MCF 10A (cell line): ENCODE measurements around the gene IRF6. TPM values are rescaled to one million over a fixed set of nuclear protein-coding genes. Genes with fewer than 3 reads are reported as not detected.

Source experiments
- BruUV-seq: library from RNA; stranded (reverse); fragments of 400-500 nt; replicated peaks from 2 replicates; lab custom pipeline; 2021; lab: Mats Ljungman, UMichigan
- CTCF ChIA-PET: fragments of 300-600 bp; sonication (Branson Sonifier 250); formaldehyde crosslinking; extraction: SDS; loops from one replicate; lab custom pipeline; 2021; ENCODE audit warnings: antibody characterized with exemption, inconsistent platforms; lab: Yijun Ruan, JAX
- POLR2A ChIA-PET: fragments of 300-600, 350-650 bp; sonication (Branson Sonifier 250); formaldehyde crosslinking; extraction: SDS; loops from one replicate; lab custom pipeline; 2020; ENCODE audit warnings: antibody characterized with exemption, inconsistent platforms; lab: Yijun Ruan, JAX
- DNase-seq: peaks from one replicate; pipeline ENCODE4 v3.0.0-alpha.2; 2018; ENCODE audit not compliant: unreplicated experiment
- H3K27ac Mint-ChIP-seq: one replicate; pipeline ENCODE4 v1.8.0; 2022; ENCODE audit warnings: mild to moderate bottlenecking, low read depth, mixed read lengths; ENCODE audit not compliant: unreplicated experiment
- H3K27me3 Mint-ChIP-seq: one replicate; pipeline ENCODE4 v1.8.0; 2022; ENCODE audit warnings: mixed read lengths; ENCODE audit not compliant: insufficient read depth, unreplicated experiment
- H3K36me3 Mint-ChIP-seq: one replicate; pipeline ENCODE4 v1.8.0; 2022; ENCODE audit warnings: mild to moderate bottlenecking, moderate library complexity, mixed read lengths; ENCODE audit not compliant: insufficient read depth, unreplicated experiment
- H3K4me1 Mint-ChIP-seq: one replicate; pipeline ENCODE4 v1.8.0; 2022; ENCODE audit warnings: mixed read lengths; ENCODE audit not compliant: insufficient read depth, unreplicated experiment
- H3K4me3 Mint-ChIP-seq: one replicate; pipeline ENCODE4 v1.8.0; 2022; ENCODE audit warnings: mild to moderate bottlenecking, moderate library complexity, mixed read lengths; ENCODE audit not compliant: unreplicated experiment
- H3K9me3 Mint-ChIP-seq: one replicate; pipeline ENCODE4 v1.8.0; 2022; ENCODE audit warnings: mixed read lengths; ENCODE audit not compliant: unreplicated experiment
- CTCF ChIP-seq: fragments of 200-600 bp; IDR thresholded peaks from one replicate; pipeline ENCODE4 v1.8.0; 2022; ENCODE audit warnings: antibody characterized with exemption, mild to moderate bottlenecking; ENCODE audit not compliant: unreplicated experiment
- intact Hi-C: fragments of 100-400 bp; cut with micrococcal nuclease; formaldehyde crosslinking; loops from 2 replicates; pipeline ENCODE4 v1.14.1; 2022
- total RNA-seq: library from RNA; stranded (reverse); gene quantifications from 2 replicates; pipeline ENCODE4 v1.2.3, GENCODE V29; 2022

Gene IRF6
- total RNA-seq, 1 experiment from 2014 or later: 106 TPM

- peaks cover 16% of the 10 kb centered on the region for H3K4me1 Mint-ChIP-seq
- ChIA-PET POLR2A (interaction anchor here (1.0 kb wide), 1 partner anchor 166 kb away, joined by 3 read pairs; no protein-coding TSS in a partner anchor), CTCF (interaction anchor here (0.5 to 14.7 kb wide), 8 partner anchors 12 to 787 kb away, joined by 3 to 227 read pairs (median 5); partner anchors contain the start of gene CAMK1G)
- intact Hi-C loops: no loop called here
- no peak for DNase-seq
- no TSS peak for BruUV-seq
- no peak overlapping the region for H3K4me3 Mint-ChIP-seq
- H3K36me3 Mint-ChIP-seq: no peaks in the 10 kb centered on the region
- no peaks in the 10 kb centered on the region for H3K27me3 Mint-ChIP-seq
- no peak overlapping the region for H3K27ac Mint-ChIP-seq
- no peaks in the 10 kb centered on the region for H3K9me3 Mint-ChIP-seq
- TF ChIP-seq CTCF: no peak
Measured at GRCh38 chr1:209742409-209743144, 63.4 kb downstream of the IRF6 start.

GRCh38 chr1:209741889-209742288 lies 64.1 kb downstream of the IRF6 start:
- H3K36me3 Mint-ChIP-seq: no peaks in the 10 kb centered on the region
- no peak overlapping the region for H3K4me3 Mint-ChIP-seq
- TF ChIP-seq CTCF: no peak
- no peak for DNase-seq
- CTCF ChIA-PET: interaction anchor here (0.6 to 1.6 kb wide), 3 partner anchors 27 to 175 kb away, joined by 3 to 5 read pairs (median 4); no protein-coding TSS in a partner anchor
- H3K27me3 Mint-ChIP-seq: no peaks in the 10 kb centered on the region
- H3K4me1 Mint-ChIP-seq: peaks cover 12% of the 10 kb centered on the region
- no TSS peak for BruUV-seq
- POLR2A ChIA-PET: no interaction called here
- H3K9me3 Mint-ChIP-seq: no peaks in the 10 kb centered on the region
- no peak overlapping the region for H3K27ac Mint-ChIP-seq
- intact Hi-C loops: no loop called here

GRCh38 chr1:209741193-209741592 lies 64.7 kb downstream of the IRF6 start:
- no peak for TF ChIP-seq CTCF
- intact Hi-C loops: no loop called here
- no peak overlapping the region for H3K27ac Mint-ChIP-seq
- no peak overlapping the region for H3K4me3 Mint-ChIP-seq
- CTCF ChIA-PET: interaction anchor here (0.6 to 1.6 kb wide), 3 partner anchors 28 to 175 kb away, joined by 3 to 5 read pairs (median 4); no protein-coding TSS in a partner anchor
- no peaks in the 10 kb centered on the region for H3K27me3 Mint-ChIP-seq
- H3K9me3 Mint-ChIP-seq: no peaks in the 10 kb centered on the region
- no TSS peak for BruUV-seq
- peaks cover 12% of the 10 kb centered on the region for H3K4me1 Mint-ChIP-seq
- DNase-seq: no peak
- H3K36me3 Mint-ChIP-seq: no peaks in the 10 kb centered on the region
- POLR2A ChIA-PET: no interaction called here

- no peak overlapping the region for H3K4me3 Mint-ChIP-seq
- no TSS peak for BruUV-seq
- DNase-seq: no peak
- no peaks in the 10 kb centered on the region for H3K9me3 Mint-ChIP-seq
- no peak for TF ChIP-seq CTCF
- H3K4me1 Mint-ChIP-seq: peaks cover 10% of the 10 kb centered on the region
- CTCF ChIA-PET: interaction anchor here (0.6 to 16.7 kb wide), 6 partner anchors 8 to 709 kb away, joined by 3 to 227 read pairs (median 7); no protein-coding TSS in a partner anchor
- intact Hi-C loops: no loop called here
- H3K27me3 Mint-ChIP-seq: no peaks in the 10 kb centered on the region
- no peaks in the 10 kb centered on the region for H3K36me3 Mint-ChIP-seq
- H3K27ac Mint-ChIP-seq: no peak overlapping the region
- POLR2A ChIA-PET: no interaction called here
Measured at GRCh38 chr1:209738270-209738669, 67.7 kb downstream of the IRF6 start.
